Activated naive CD4-positive, alpha-beta T cell treated with anti-CD3 and anti-CD28 coated beads, Interleukin-2, amount 50 U/mL, for 72 hours (primary cell): ENCODE results near the gene ROBO2. TPM values are rescaled to one million over a fixed set of nuclear protein-coding genes. Genes with fewer than 3 reads are reported as not detected.

ENCODE experiments used
- ATAC-seq, 2 donors: fragments of 150-1000 bp; cut with Tn5 transposase; 2 replicates each; pipeline ENCODE4 v1.10.0; 2021; ENCODE audit warnings: mild to moderate bottlenecking in 2 of 2, moderate library complexity in 2 of 2
- DNase-seq, 2 donors: peaks; one replicate each; pipeline ENCODE4 v3.0.0; 2021 to 2022; ENCODE audit warnings: low spot score in 2 of 2
- H3K27ac Mint-ChIP-seq, 2 donors: one replicate each; pipeline ENCODE4 v1.8.0; 2022; ENCODE audit warnings: mild to moderate bottlenecking in 2 of 2, mixed read lengths in 2 of 2
- H3K36me3 Mint-ChIP-seq, 2 donors: one replicate each; pipeline ENCODE4 v1.8.0; 2022; ENCODE audit warnings: mixed read lengths in 2 of 2
- H3K9me3 Mint-ChIP-seq, 2 donors: one replicate each; pipeline ENCODE4 v1.8.0; 2022; ENCODE audit warnings: mixed read lengths in 2 of 2
- total RNA-seq, 2 donors: library from RNA; stranded (reverse); gene quantifications; one replicate each; pipeline ENCODE4 v1.2.3, GENCODE V29; 2022

The ROBO2 gene
- total RNA-seq, 2 donors from 2014 or later: not detected

DNA sequence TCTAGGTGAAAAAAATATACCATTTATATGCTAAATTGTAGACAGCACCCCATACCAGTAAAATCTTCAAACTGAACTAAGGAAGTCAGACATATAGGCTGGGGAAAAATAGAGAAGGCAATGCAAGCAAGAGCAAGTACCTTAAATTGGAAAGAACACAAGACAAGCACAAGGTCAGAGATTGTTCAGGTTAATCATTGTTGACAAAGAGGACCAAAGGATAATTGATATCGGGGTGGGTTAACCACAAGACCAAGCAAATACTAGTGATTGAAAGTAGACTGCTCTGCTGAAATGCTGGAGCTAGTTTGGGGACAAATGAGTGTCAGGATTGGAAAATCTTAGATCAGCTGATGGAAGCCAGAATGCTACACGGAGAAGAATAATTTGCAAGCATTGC is 499.8 kb downstream of the ROBO2 start:
- no peak for ATAC-seq

DNA sequence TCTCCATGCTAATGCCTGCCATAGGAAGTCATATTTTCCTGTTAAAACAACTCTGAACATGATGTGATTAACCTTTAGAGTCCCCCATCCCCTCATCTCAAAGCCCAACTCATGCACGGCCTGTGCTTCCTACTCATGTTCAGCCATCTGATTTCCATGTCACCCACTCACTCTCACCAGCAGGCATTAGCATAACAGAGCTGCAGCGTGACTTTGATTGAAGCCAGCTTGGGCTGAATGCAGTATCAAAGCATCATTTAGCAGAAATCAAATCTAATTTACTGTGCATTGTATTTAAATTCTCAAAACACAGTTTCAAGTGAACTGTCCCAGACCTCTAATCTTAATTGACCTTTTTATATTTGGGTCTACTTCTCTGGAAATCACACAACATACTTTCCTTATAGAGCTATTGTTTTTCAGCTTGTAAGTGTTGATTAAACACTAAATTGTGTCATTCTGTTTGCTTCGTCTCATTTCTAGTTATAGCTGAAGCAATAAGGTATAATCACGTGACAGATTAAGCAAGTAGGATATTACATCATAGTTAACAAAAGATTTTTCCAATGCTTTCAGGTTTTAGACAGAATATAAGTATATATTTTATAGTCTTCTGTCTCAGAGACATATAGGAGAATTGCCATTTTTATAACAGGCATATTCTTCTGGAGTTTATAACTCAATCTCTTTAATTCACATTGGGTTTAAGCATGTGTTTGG is 501.5 kb downstream of the ROBO2 start:
- H3K9me3 Mint-ChIP-seq: peaks cover 19 to 25% of the 10 kb centered on the region in 2 donors
- no peak for DNase-seq
- ATAC-seq: no peak
- no peaks in the 10 kb centered on the region for H3K36me3 Mint-ChIP-seq
- no peak overlapping the region for H3K27ac Mint-ChIP-seq

More for the DNA sequence above, 499.8 kb downstream of the ROBO2 start:
- Mint-ChIP-seq H3K36me3 (no peaks in the 10 kb centered on the region), H3K27ac (no peak overlapping the region), H3K9me3 (peaks cover 16 to 22% of the 10 kb centered on the region in 2 donors)
- DNase-seq: no peak

DNA sequence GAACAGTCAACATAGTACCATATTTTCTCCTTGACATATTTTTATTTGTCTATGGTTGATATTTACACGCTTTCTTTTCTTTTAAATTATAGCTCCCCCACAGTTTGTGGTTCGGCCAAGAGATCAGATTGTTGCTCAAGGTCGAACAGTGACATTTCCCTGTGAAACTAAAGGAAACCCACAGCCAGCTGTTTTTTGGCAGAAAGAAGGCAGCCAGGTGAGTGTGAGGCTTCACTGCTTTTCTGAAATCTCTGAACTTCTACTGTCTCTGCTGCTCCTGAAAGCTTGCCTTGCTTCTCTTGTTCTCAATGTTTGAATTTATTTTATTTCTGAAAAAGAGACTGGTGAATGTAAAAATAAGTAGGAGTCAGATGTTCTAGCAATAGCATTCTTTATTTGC is 506.3 kb downstream of the ROBO2 start:
- Mint-ChIP-seq H3K9me3 (peaks cover 11 to 22% of the 10 kb centered on the region in 2 donors), H3K36me3 (no peaks in the 10 kb centered on the region), H3K27ac (no peak overlapping the region)
- ATAC-seq: no peak
- DNase-seq: no peak

DNA sequence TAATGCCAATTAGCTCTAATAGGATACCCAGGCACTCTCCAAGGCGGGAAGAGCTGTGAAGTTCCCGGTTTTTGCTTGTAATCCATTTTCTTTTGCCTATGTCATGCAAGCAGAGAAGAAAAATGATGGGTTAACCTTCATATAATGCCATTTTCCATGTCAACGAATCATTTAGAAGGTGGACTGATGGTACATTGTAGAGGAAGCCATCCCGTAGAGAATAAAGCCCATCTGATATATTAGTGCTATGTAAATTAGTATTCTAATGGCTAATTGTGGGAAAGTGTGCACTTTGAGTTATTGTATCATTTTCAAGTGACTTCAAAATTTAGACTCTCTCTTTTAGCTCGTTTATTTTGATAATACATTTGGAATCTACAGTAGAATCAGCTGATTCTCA is 509.1 kb downstream of the ROBO2 start:
- Mint-ChIP-seq H3K36me3 (no peaks in the 10 kb centered on the region), H3K9me3 (peaks cover 12 to 24% of the 10 kb centered on the region in 2 donors), H3K27ac (no peak overlapping the region)
- ATAC-seq (no peak), DNase-seq (no peak)

DNA sequence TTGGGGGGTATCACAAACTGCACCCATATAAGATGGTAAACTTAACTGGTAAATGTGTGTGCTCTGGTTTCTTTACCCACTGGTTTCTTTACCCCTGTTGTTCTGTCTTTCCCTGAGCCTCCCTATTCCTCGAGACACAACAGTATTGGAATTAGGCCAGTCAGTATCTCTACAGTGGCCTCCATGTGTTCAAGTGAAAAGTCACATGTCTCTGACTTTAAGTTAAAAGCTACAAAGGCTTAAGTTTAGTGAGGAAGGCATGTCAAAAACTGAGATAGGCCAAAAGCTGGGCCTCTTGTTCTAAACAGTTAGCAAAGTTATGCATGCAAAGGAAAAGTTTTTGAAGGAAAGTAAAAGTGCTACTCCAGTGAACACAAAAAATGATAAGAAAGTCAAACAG is 513.3 kb downstream of the ROBO2 start:
- peaks cover 6 to 14% of the 10 kb centered on the region in 2 donors for H3K9me3 Mint-ChIP-seq
- DNase-seq: no peak
- no peaks in the 10 kb centered on the region for H3K36me3 Mint-ChIP-seq
- no peak overlapping the region for H3K27ac Mint-ChIP-seq
- ATAC-seq: no peak

DNA sequence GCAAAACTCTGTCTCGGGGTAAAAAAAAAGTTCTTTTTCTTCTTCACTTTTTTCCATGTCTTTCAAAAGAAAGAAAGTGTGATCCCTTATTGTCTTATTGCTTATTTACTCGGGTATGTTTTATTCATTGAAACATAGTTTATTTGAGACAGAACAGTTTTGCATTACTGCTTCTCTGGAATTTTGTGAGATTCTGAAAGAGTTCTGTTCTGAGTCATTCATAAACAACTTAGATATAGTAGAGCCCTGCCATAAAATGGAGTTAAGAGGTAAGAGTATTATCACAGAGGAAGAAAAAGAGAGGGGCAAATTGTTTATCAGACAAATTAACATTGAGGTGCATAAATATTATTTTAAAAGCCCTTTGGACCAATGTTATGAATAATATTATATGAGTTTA is 522.2 kb downstream of the ROBO2 start:
- Mint-ChIP-seq H3K9me3 (peaks cover 12 to 14% of the 10 kb centered on the region in 2 donors), H3K36me3 (no peaks in the 10 kb centered on the region), H3K27ac (no peak overlapping the region)
- ATAC-seq: no peak
- no peak for DNase-seq

DNA sequence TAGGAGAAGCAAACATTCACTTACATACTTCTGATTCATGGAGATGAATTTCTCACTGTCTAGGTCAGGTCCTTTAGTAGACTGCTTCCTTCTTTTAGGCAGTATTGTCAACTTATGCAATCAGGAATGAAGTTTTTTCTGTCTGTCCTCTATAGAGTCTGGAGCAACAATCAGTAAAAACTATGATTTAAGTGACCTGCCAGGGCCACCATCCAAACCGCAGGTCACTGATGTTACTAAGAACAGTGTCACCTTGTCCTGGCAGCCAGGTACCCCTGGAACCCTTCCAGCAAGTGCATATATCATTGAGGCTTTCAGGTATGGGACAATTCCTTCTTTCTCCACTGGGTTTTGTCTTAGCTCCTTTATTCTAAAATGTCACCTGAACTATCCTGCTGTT is 523.1 kb downstream of the ROBO2 start:
- ATAC-seq (no peak), DNase-seq (no peak)
- no peak overlapping the region for H3K27ac Mint-ChIP-seq
- H3K36me3 Mint-ChIP-seq: peaks cover 0 to 4% of the 10 kb centered on the region in 2 donors
- H3K9me3 Mint-ChIP-seq: peaks cover 17 to 20% of the 10 kb centered on the region in 2 donors

DNA sequence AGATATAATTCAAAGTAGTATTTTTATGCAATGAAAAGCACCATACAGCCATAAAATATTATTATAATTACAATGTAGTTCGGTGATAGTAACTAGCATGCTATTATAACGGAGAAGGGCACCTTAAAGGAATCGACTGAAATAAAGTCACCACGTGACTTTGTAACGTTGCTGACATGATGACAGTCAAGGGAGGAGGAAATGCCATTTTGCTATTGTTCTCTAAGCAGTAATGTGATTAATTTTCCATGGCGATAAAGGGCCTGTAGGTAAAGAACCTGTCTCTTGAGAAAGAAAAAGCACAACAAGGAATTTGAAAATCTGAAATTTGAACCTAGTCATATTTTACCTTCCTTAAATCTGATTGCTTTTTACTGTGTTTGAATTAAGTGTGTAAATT is 526.2 kb downstream of the ROBO2 start:
- DNase-seq: no peak
- no peak for ATAC-seq
- peaks cover 0 to 4% of the 10 kb centered on the region in 2 donors for H3K36me3 Mint-ChIP-seq
- peaks cover 15 to 22% of the 10 kb centered on the region in 2 donors for H3K9me3 Mint-ChIP-seq
- H3K27ac Mint-ChIP-seq: no peak overlapping the region

DNA sequence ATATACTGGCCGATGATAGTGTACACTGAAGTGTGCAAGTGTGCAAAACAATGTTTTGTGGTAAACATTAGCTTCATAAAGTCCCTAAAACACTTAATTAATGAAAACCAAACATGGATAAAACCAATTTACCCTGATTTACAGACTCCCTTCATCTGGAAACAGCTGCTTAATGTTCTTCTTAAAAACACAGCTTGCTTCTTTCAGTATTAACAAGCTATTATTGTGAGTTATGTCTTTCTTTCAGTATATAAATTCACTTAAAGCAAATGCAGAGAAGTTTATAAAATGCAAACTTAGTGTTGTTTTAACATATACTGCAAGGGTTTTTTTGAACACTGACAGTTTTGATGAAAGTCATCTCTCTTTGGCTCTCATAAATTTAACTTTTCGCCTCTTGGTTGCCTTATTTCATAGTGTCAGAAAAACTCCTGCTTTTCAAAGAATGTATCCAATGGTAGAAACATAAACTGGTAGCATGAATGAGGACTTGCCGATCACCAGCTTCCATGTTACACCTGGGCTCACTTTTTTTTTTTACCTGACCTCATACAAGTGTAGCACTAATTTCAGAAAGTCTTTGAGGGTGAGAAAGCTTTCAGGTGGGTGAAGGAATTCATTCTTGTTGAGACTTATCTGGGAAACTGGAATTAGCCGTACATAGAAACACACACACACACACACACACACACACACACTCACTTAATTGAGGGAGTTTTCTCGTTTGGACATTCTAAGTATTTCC is 532.2 kb downstream of the ROBO2 start:
- DNase-seq: no peak
- no peak for ATAC-seq
- Mint-ChIP-seq H3K27ac (no peak overlapping the region), H3K9me3 (peaks cover 13 to 19% of the 10 kb centered on the region in 2 donors), H3K36me3 (peaks cover 0 to 4% of the 10 kb centered on the region in 2 donors)

DNA sequence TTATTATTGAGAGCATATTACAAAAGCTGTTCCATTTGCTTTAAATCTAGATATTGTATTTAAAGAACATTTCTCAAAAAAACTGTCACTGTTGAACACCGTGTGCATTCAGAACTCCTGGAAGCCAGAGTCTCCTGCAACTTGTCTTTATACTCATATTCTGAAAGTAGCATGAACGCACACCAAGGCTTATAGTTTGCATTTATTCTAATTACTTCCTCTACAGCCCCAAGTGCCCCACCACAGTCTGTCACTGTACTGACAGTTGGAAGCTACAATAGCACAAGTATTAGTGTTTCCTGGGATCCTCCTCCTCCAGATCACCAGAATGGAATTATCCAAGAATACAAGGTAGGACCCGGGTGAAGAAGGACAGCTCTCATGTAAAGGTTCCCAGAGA is 537.4 kb downstream of the ROBO2 start:
- ATAC-seq: no peak
- no peak overlapping the region for H3K27ac Mint-ChIP-seq
- H3K36me3 Mint-ChIP-seq: no peaks in the 10 kb centered on the region
- DNase-seq: no peak
- H3K9me3 Mint-ChIP-seq: peaks cover 0 to 7% of the 10 kb centered on the region in 2 donors

DNA sequence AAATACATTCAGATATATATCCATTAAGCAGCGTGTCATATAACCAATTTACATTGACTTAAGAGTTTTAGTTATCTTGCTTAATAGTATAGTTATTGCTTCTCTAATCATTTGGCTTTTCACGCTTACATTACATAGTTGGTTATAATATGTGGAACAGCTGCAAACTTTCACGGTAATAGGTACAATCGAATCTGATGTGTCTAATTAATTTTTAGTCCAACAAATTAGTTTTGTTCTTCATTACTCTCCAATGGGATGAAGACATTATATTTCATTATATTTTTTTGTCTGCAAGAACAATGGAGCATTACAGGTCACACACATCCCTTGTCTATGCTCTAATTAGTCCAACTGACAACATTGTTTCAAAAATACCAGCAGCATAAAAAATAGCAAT is 546.3 kb downstream of the ROBO2 start:
- DNase-seq: no peak
- ATAC-seq: no peak
- peaks cover 16 to 25% of the 10 kb centered on the region in 2 donors for H3K9me3 Mint-ChIP-seq

DNA sequence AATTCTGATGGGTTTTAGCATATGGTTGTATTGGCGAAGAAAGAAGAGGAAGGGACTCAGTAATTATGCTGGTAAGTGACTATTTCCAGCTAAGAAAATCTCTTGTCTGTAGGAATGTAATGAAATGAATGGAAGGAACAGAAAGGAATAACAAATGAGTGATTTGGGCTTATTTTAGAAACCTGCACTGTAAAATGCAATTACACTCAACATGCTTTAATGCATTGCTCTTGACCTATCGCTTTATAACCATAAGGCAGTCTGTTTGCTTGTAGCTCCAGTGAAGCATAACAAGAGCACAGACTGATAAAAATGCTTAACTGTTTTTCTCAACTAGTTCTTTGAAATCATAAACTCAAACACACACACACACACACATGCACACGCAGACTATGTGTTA is 549.0 kb downstream of the ROBO2 start:
- H3K9me3 Mint-ChIP-seq: peaks cover 11 to 20% of the 10 kb centered on the region in 2 donors
- H3K36me3 Mint-ChIP-seq: no peaks in the 10 kb centered on the region
- no peak for ATAC-seq
- H3K27ac Mint-ChIP-seq: no peak overlapping the region
- DNase-seq: no peak

More for the DNA sequence above, 546.3 kb downstream of the ROBO2 start:
- no peaks in the 10 kb centered on the region for H3K36me3 Mint-ChIP-seq
- H3K27ac Mint-ChIP-seq: no peak overlapping the region

DNA sequence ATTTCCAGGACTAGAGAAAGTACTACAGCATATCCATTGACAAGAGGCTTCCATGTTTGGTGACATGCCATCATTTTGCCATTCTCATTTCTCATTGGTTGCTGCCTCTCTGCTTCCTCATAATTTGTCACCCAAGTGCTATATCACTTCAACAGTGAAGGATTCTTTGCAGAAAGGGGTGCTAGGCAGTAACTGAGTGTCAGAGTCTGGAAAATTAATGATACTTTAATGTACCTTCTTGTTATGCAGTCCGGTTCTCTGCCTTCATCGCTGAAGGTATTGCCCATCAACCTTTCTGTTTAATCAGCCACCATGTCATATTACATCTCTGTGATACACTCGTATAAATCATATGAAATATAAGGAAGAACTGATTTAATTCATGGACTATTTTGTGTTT is 550.3 kb downstream of the ROBO2 start:
- H3K27ac Mint-ChIP-seq: no peak overlapping the region
- no peak for ATAC-seq

DNA sequence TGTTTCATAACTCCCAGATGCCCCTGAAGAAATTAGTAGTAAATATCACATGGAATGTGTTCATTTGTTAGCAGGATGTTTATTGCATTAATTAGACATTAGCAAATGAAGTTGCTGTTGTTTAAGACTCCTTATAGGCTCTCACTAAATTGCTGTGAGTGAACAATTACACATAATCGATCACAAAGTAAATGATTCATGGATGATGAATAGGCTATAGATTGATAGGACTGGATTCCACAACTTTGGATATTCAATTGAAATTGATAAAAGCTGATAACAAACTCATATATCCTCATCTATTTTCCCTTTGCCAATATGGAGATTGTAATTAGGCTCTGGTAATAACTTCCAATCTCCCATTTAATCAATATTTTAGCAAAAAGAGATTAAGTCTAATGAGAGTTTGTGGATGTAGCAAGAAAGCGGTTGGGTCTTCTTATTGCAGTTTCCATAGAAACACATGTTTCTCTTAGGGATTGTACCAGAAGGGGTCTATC is 555.5 kb downstream of the ROBO2 start:
- Mint-ChIP-seq H3K9me3 (peaks cover 0 to 4% of the 10 kb centered on the region in 2 donors), H3K27ac (no peak overlapping the region), H3K36me3 (no peaks in the 10 kb centered on the region)
- DNase-seq (no peak), ATAC-seq (no peak)

More for the DNA sequence above, 550.3 kb downstream of the ROBO2 start:
- no peaks in the 10 kb centered on the region for H3K36me3 Mint-ChIP-seq
- no peak for DNase-seq
- H3K9me3 Mint-ChIP-seq: peaks cover 7 to 16% of the 10 kb centered on the region in 2 donors

DNA sequence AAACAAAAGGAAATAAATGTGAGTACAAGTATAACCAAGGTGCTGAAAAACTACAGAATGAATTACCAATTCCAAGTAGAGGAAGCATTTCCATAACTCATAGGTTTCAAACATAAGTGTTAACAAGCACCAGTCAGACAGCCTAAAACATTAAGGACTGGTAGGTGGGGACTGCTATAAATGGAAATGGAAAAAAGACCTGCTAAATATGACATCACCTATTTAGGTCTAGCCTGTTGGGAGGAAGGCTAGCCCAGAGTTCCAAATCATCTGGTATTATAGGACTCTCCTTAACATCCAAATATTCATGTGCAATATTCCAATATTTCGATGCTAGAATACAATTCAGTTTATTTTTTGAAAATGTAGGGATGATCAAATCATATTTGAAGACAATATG is 560.0 kb downstream of the ROBO2 start:
- DNase-seq: no peak
- H3K27ac Mint-ChIP-seq: no peak overlapping the region
- peaks cover 11 to 14% of the 10 kb centered on the region in 2 donors for H3K9me3 Mint-ChIP-seq
- no peak for ATAC-seq
- H3K36me3 Mint-ChIP-seq: no peaks in the 10 kb centered on the region

DNA sequence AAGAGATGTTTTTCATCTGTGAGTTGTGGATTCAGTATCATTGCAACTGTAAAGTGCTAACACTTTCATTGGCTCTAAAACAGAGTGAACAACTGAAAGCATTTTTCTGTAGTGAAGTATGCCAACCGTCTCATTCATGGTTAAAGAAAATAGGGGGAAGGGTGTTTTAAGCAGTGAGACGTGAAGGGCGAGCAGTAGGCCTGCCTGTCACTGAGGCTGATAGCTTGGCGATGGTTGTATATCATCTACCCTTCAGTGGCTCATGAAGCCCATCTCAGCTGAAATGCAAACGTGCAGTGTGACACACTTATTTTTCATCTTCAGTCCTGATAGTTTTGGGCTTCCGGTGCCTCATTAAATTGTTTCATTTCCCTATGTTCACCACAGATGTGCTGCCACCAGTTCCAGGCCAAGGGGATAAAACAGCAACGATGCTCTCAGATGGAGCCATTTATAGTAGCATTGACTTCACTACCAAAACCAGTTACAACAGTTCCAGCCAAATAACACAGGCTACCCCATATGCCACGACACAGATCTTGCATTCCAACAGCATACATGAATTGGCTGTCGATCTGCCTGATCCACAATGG is 562.0 kb downstream of the ROBO2 start:
- Mint-ChIP-seq H3K27ac (no peak overlapping the region), H3K9me3 (peaks cover 11 to 14% of the 10 kb centered on the region in 2 donors), H3K36me3 (no peaks in the 10 kb centered on the region)
- no peak for DNase-seq
- no peak for ATAC-seq

DNA sequence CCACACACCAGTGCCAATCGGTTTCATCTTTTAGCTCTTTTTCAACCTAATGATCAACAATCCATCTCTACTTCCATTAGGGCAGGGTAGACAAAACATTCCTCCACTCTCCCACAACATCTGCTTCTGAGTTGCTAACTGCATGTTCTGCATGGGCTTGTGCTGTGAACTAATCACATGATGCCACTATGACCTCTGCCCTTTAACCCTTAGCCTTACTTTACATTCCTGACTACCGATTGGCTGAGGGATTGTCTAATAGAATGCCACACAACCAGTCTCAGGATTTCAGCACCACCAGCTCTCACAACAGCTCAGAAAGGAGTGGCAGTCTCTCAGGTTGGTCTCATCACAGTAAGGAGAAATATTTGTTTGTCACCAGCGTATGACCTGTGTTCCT is 562.8 kb downstream of the ROBO2 start:
- DNase-seq (no peak), ATAC-seq (no peak)
- Mint-ChIP-seq H3K36me3 (no peaks in the 10 kb centered on the region), H3K9me3 (peaks cover 10 to 12% of the 10 kb centered on the region in 2 donors), H3K27ac (no peak overlapping the region)
